ENCODE data around the gene NPC1. TPM values are rescaled to one million over a fixed set of nuclear protein-coding genes. Genes with fewer than 3 reads are reported as not detected.

The NPC1 gene
- total RNA-seq, 1 donor from 2014 or later = 40.1 TPM

DNA sequence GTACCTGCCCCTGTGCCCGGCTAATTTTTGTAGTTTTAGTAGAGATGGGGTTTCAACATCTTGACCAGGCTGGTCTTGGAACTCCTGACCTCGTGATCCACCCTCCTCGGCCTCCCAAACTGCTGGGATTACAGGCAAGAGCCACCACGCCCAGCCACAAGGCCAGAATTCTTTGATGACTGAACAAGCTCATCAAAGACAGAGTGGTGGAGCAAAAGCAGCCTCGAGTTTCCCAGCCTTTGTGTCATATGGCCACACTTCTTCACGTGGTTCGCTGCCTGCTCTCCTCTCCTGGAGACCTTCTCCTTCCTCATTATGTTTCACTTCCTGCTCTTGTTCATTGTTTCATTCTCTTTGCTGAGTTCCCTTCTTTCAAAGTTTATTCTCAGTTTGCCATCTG is 9.9 kb upstream of the NPC1 start:
- H3K27me3 Mint-ChIP-seq (ENCODE audit: unreplicated experiment) = peaks cover 24% of the 10 kb centered on the region

DNA sequence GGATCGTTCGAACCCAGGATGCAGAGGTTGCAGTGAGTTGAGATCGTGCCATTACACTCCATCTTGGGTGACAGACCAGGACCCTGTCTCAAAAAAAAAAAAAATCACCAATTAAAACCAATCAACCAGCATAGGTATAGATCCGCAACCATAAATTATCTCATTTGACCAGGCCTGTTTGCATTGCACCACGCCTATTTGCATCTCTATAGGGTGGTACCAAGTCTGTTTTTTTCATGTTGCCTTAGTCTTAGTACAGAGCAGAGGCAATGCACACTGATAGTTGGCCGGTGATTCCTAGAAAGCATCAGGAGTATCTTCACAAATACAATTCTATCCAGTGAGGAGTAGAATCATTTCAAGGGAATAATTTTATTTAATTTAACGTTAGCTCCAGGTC is 9.3 kb upstream of the NPC1 start:
- H3K27me3 Mint-ChIP-seq (ENCODE audit: unreplicated experiment) = peaks cover 18% of the 10 kb centered on the region
- H3K4me3 Mint-ChIP-seq (ENCODE audit: unreplicated experiment) = no peak overlapping the region
- no peak for TF ChIP-seq CTCF (IDR thresholded peaks at IDR 0.05)
- H3K9me3 Mint-ChIP-seq (ENCODE audit: unreplicated experiment) = no peaks in the 10 kb centered on the region
- H3K4me1 Mint-ChIP-seq (ENCODE audit: unreplicated experiment) = no peaks in the 10 kb centered on the region
- no peak overlapping the region for H3K27ac Mint-ChIP-seq (ENCODE audit: unreplicated experiment)
- DNase-seq (ENCODE audit: extremely low spot score, unreplicated experiment) = peak; percentile 2
- H3K36me3 Mint-ChIP-seq (ENCODE audit: unreplicated experiment) = no peaks in the 10 kb centered on the region

More for the DNA sequence above, 9.9 kb upstream of the NPC1 start:
- peak; percentile 54 for DNase-seq (ENCODE audit: extremely low spot score, unreplicated experiment)
- no peaks in the 10 kb centered on the region for H3K9me3 Mint-ChIP-seq (ENCODE audit: unreplicated experiment)
- H3K4me1 Mint-ChIP-seq (ENCODE audit: unreplicated experiment) = no peaks in the 10 kb centered on the region
- H3K4me3 Mint-ChIP-seq (ENCODE audit: unreplicated experiment) = no peak overlapping the region
- no peaks in the 10 kb centered on the region for H3K36me3 Mint-ChIP-seq (ENCODE audit: unreplicated experiment)
- no peak overlapping the region for H3K27ac Mint-ChIP-seq (ENCODE audit: unreplicated experiment)
- TF ChIP-seq CTCF (IDR thresholded peaks at IDR 0.05) = no peak

- Mint-ChIP-seq H3K4me1 (ENCODE audit: unreplicated experiment) (no peaks in the 10 kb centered on the region), H3K36me3 (ENCODE audit: unreplicated experiment) (no peaks in the 10 kb centered on the region), H3K27ac (ENCODE audit: unreplicated experiment) (no peak overlapping the region), H3K9me3 (ENCODE audit: unreplicated experiment) (no peaks in the 10 kb centered on the region), H3K27me3 (ENCODE audit: unreplicated experiment) (peaks cover 9% of the 10 kb centered on the region), H3K4me3 (ENCODE audit: unreplicated experiment) (no peak overlapping the region)
- no peak for TF ChIP-seq CTCF (IDR thresholded peaks at IDR 0.05)
- peak; percentile 2 for DNase-seq (ENCODE audit: extremely low spot score, unreplicated experiment)
Observed at GRCh38 chr18:23593720-23594119, 7.4 kb upstream of the NPC1 start.

- Mint-ChIP-seq H3K36me3 (ENCODE audit: unreplicated experiment) (no peaks in the 10 kb centered on the region), H3K27me3 (ENCODE audit: unreplicated experiment) (peaks cover 6% of the 10 kb centered on the region), H3K9me3 (ENCODE audit: unreplicated experiment) (no peaks in the 10 kb centered on the region), H3K4me3 (ENCODE audit: unreplicated experiment) (no peak overlapping the region), H3K4me1 (ENCODE audit: unreplicated experiment) (no peaks in the 10 kb centered on the region), H3K27ac (ENCODE audit: unreplicated experiment) (no peak overlapping the region)
- TF ChIP-seq CTCF (IDR thresholded peaks at IDR 0.05) = no peak
- DNase-seq (ENCODE audit: extremely low spot score, unreplicated experiment) = no peak
Observed at GRCh38 chr18:23592911-23593310, 6.6 kb upstream of the NPC1 start.

GRCh38 chr18:23591011-23591410 is 4.7 kb upstream of the NPC1 start:
- H3K4me3 Mint-ChIP-seq (ENCODE audit: unreplicated experiment) = no peak overlapping the region
- no peak for TF ChIP-seq CTCF (IDR thresholded peaks at IDR 0.05)
- no peaks in the 10 kb centered on the region for H3K27me3 Mint-ChIP-seq (ENCODE audit: unreplicated experiment)
- H3K4me1 Mint-ChIP-seq (ENCODE audit: unreplicated experiment) = peaks cover 3% of the 10 kb centered on the region
- H3K9me3 Mint-ChIP-seq (ENCODE audit: unreplicated experiment) = no peaks in the 10 kb centered on the region
- no peak overlapping the region for H3K27ac Mint-ChIP-seq (ENCODE audit: unreplicated experiment)
- H3K36me3 Mint-ChIP-seq (ENCODE audit: unreplicated experiment) = no peaks in the 10 kb centered on the region
- peak; percentile 4 for DNase-seq (ENCODE audit: extremely low spot score, unreplicated experiment)

Measured in osteocyte (in vitro differentiated cells).